Gastrocnemius medialis (tissue), 4 donors: Measurements from ENCODE around the gene LPCAT2.

Experiments used
- CTCF ChIP-seq, 5 experiments: fragments of 450-650 bp in 3 of 5; fragments of 200-600 bp in 2 of 5; sonication (generic) in 2 of 5; IDR thresholded peaks in 4 of 5; conservative IDR thresholded peaks in 1 of 5; 1 replicate in 4 of 5; 2 replicates in 1 of 5; pipeline ENCODE4 v1.5.1; 2016 to 2019; ENCODE audit warnings: antibody characterized with exemption in 5 of 5, mild to moderate bottlenecking in 3 of 5, moderate library complexity in 3 of 5
- POLR2A ChIP-seq, 2 donors: fragments of 450-650 bp; IDR thresholded peaks; one replicate each; pipeline ENCODE4 v1.6.1; 2017; ENCODE audit warnings: antibody characterized with exemption in 2 of 2, mild to moderate bottlenecking in 2 of 2, moderate library complexity in 2 of 2

GRCh38 chr16:55574811-55575210 is 65.9 kb downstream of the LPCAT2 start:
- TF ChIP-seq CTCF (IDR thresholded peaks at IDR 0.05 in 4 of 5, conservative IDR thresholded peaks at IDR 0.05 in 1 of 5) (no peak), POLR2A (IDR thresholded peaks at IDR 0.05) (no peak)
